ENCODE measurements around the gene POU2AF1.

DNA sequence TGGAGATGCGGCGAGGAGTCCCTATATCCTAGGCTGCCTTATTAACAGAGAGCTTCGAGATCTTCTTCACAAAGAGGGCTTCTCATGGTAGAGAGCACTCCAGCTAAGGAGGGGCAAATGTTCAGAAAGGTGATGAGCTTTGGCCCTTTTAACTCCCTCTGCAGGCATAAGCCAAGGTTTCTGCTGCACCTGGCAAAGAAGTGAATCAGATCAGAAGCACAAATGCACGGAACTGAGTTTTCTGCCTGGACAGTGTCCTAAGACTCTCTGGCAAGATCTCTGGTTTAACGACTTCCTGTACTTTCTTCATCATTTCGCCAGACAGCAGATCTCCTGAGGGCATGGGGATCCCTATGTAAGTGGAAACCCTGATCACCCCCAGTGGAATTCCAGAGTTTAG lies 43.5 kb downstream of the POU2AF1 start:
- TF ChIP-seq POLR2A (IDR thresholded peaks at IDR 0.05) = no peak
- TF ChIP-seq, protein P1, sequence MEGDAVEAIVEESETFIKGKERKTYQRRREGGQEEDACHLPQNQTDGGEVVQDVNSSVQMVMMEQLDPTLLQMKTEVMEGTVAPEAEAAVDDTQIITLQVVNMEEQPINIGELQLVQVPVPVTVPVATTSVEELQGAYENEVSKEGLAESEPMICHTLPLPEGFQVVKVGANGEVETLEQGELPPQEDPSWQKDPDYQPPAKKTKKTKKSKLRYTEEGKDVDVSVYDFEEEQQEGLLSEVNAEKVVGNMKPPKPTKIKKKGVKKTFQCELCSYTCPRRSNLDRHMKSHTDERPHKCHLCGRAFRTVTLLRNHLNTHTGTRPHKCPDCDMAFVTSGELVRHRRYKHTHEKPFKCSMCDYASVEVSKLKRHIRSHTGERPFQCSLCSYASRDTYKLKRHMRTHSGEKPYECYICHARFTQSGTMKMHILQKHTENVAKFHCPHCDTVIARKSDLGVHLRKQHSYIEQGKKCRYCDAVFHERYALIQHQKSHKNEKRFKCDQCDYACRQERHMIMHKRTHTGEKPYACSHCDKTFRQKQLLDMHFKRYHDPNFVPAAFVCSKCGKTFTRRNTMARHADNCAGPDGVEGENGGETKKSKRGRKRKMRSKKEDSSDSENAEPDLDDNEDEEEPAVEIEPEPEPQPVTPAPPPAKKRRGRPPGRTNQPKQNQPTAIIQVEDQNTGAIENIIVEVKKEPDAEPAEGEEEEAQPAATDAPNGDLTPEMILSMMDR (IDR thresholded peaks at IDR 0.05) = no peak

Data from adrenal gland (tissue), 5 donors.